AG10803 (cell line): ENCODE measurements around the gene MRPL52.

Experiments used
- DNase-seq: peaks from one replicate; pipeline ENCODE4 v3.0.0; 2010; ENCODE audit warnings: low read depth
- H3K4me3 ChIP-seq: 2 replicates; pipeline ENCODE4 v1.5.1; 2011; ENCODE audit warnings: mild to moderate bottlenecking, low read length, control low read depth
- TF ChIP-seq, protein P1 (sequence below): conservative IDR thresholded peaks from 2 replicates; pipeline ENCODE4 v1.5.1; 2011; ENCODE audit warnings: mild to moderate bottlenecking, low read length, control low read depth, inconsistent platforms

MRPL52 gene

DNA sequence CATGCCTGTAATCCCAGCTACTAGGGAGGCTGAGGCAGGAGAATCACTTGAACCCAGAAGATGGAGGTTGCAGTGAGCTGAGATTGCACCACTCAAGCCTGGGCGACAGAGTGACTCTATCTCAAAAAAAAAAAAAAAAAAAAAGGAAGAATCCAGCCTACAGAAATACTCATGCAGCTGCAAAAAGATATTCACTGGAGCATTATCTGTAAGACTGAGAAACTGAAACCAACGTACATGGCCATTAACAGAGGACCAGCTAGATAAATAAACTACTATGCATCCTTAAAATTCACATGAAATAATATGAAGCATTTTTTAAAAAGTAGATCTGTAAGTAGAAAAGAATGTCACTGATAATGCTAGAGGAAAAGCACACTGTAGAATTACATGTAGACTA is 18.0 kb upstream of the MRPL52 start:
- DNase-seq: no peak
- H3K4me3 ChIP-seq: no peak overlapping the region
- TF ChIP-seq, protein P1, sequence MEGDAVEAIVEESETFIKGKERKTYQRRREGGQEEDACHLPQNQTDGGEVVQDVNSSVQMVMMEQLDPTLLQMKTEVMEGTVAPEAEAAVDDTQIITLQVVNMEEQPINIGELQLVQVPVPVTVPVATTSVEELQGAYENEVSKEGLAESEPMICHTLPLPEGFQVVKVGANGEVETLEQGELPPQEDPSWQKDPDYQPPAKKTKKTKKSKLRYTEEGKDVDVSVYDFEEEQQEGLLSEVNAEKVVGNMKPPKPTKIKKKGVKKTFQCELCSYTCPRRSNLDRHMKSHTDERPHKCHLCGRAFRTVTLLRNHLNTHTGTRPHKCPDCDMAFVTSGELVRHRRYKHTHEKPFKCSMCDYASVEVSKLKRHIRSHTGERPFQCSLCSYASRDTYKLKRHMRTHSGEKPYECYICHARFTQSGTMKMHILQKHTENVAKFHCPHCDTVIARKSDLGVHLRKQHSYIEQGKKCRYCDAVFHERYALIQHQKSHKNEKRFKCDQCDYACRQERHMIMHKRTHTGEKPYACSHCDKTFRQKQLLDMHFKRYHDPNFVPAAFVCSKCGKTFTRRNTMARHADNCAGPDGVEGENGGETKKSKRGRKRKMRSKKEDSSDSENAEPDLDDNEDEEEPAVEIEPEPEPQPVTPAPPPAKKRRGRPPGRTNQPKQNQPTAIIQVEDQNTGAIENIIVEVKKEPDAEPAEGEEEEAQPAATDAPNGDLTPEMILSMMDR: no peak

DNA sequence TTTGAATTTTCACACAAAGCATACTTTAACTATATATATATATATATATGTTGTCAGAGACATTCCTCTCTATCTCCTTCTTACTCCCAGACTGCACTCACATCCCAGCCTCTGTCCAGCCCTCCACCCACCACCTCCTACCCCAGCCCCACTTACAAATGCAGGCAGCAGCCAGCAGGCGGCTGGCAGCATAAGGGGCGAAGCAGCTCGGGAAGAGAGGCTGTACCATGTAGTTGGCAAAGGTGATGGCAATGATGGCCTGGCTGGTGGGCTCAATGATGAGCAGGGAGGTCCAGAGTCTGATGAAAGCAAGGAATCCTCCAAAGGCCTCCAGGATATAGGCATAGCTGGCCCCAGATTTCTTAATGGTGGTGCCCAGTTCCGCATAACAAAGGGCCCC is 16.9 kb upstream of the MRPL52 start:
- no peak for DNase-seq
- TF ChIP-seq, protein P1: no peak
- H3K4me3 ChIP-seq: no peak overlapping the region

DNA sequence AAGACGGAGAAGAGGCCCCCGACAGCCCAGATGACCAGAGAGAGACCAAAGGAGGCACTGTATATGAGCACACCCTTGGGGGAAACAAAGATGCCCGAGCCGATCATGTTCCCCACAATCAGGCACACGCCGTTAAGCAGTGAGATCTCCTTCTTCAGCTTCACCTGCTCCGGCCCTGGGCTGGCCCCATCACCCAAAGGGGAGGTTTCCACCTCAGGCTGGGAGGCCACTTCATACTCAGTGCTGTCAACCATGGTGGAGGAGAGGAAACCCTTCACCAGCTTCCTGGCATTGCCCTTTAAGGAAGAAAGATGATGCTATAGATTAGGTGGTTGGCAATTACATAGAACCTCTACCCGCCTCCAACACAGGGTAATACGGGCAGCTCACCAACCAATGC is 16.5 kb upstream of the MRPL52 start:
- no peak for DNase-seq
- no peak overlapping the region for H3K4me3 ChIP-seq
- TF ChIP-seq, protein P1: no peak

DNA sequence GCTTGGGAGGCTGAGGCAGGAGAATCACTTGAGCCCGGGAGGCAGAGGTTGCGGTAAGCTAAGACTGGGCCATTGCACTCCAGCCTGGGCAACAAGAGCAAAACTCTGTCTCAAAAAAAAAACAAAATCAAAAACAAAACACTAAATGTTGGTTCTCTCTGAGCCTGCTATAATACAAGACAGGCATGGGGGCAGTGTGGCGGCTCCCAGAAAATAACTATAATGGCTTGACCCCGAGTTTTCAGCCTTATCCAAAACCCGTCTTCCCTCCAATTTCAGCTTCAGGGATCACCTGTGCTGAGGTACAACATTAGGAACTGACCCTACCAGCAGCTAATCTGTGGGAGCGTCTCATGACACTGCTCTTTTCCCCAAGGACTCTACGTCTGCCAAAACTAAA is 15.3 kb upstream of the MRPL52 start:
- no peak overlapping the region for H3K4me3 ChIP-seq
- TF ChIP-seq, protein P1: no peak
- DNase-seq: no peak

DNA sequence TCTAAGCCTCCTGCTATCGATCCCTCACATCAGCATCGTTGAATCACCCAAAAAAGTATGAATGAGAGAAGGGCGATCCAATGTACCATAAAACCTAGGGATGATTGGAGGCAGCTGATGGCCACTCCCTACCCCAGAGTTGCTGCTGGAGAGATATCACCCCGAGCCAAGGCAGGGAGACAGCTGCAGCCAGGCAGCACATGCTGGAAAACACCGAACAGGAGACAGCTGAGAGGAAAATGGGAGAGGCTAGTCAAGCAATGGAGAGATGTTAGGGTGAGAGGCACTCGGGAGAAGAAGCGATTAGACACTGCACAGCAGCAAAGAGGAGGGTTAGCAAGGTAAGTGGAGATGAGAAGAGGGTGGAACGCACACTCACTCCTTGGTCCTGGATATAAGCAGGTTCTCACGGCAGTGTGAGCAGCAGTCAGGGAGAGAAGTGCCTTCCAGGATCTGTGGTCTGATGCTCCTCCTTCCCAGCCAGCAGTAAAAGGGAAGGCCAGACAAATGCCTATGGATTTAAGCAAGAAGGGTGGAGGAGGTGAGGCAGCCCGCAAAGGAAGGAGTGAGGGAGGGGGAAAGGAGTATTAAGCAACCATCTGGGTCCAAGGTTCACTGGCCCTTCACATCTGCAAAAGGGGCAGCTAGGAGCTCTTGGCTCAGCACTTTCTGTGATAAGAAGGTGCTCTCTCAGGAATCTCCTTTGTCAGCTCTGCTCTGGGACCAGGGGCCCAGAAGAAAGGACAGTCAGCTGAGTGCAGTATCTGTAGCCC is 14.6 kb upstream of the MRPL52 start, which contains the start of gene SLC7A7:
Gene SLC7A7, minus strand, starts transcription at position 495 of the 773 bp plus-strand sequence. CDS start 2,037 bp downstream, outside the sequence.
- H3K4me3 ChIP-seq: no peak within 1 kb of the TSS
- peak; percentile 23 for DNase-seq
- TF ChIP-seq, protein P1: no peak

DNA sequence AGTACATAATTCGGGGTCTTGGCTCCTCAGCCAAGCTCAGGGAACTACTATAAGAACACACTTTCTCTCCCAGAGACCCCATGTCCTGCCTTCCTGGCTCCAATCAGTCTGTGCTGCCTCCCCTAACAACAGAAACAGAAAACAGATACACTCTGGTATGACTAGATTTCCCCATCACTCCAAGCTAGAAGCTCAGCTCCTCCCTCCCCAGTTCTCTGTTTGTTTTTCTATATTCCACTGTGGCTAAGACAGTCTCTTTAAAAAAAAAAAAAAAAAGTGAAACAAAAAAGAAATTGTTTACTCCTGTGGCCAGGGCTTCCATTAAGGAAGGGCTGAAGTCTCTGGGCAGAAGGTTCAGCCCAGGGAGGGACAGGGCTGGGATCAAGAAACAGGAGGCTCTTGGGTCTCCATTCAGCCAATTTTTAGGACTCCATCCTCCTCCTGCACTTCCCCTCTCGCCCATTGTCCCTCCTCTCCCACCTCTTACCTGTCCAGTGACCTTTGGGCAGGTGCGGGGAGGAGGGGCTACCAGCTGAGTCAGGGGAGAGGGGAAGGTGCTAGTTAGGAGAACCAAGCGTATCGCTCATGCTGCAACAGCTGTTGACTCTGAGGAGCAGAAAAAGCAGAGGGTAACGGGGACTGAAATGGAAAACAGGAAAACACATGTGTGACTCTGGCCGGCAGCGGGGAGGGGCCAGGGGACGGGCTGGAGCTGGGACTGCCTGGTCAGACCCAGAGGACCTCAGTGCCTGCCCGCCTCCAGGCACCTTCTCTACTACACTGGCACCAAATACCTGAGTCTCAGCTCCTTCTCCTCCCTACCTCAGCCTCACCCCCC is 10.3 kb upstream of the MRPL52 start:
- TF ChIP-seq, protein P1: no peak
- DNase-seq: peak; percentile 77
- peak overlapping the region; percentile 55 for H3K4me3 ChIP-seq
